Right lobe of liver (tissue), 6 donors: ENCODE results near the gene NRP2. TPM values are rescaled to one million over a fixed set of nuclear protein-coding genes. Genes with fewer than 3 reads are reported as not detected.

Source experiments
- ATAC-seq, 4 donors: fragments of 200-7000 bp; cut with Tn5 transposase; one replicate each; pipeline ENCODE4 v1.9.1; 2020; ENCODE audit warnings: mild to moderate bottlenecking in 4 of 4, moderate library complexity in 4 of 4
- DNase-seq, 3 donors: peaks; one replicate each; pipeline ENCODE4 v3.0.0-alpha.2; 2020
- H3K27ac ChIP-seq, 3 donors: fragments of 200-600 bp; one replicate each; pipeline ENCODE4 v1.8.0; 2022
- H3K27me3 ChIP-seq, 2 donors: fragments of 200-600 bp; one replicate each; pipeline ENCODE4 v1.8.0; 2022
- H3K36me3 ChIP-seq, 4 donors: fragments of 200-600 bp; sonication (generic) in 1 of 4; one replicate each; pipeline versions ENCODE4 v1.5.1 to v1.8.0; 2017 to 2022; ENCODE audit warnings: control low read depth in 1 of 4
- H3K4me1 ChIP-seq, 4 donors: fragments of 200-600 bp; sonication (generic) in 1 of 4; one replicate each; pipeline versions ENCODE4 v1.5.1 to v1.8.0; 2017 to 2022; ENCODE audit warnings: control low read depth in 1 of 4
- H3K4me3 ChIP-seq, 3 donors: fragments of 200-600 bp; one replicate each; pipeline ENCODE4 v1.8.0; 2022
- H3K9me3 ChIP-seq, 4 donors: fragments of 200-600 bp; sonication (generic) in 1 of 4; one replicate each; pipeline versions ENCODE4 v1.5.1 to v1.8.0; 2017 to 2022; ENCODE audit warnings: control low read depth in 1 of 4
- POLR2A ChIP-seq: fragments of 450-650 bp; IDR thresholded peaks from one replicate; pipeline ENCODE4 v1.6.1; 2017; ENCODE audit warnings: antibody characterized with exemption, mild to moderate bottlenecking
- WGBS: methylation state at CpG from one replicate; pipeline ENCODE4 v1.1.6; 2018; ENCODE audit warnings: low coverage, low lambda C conversion rate; ENCODE audit not compliant: insufficient coverage; ENCODE audit errors: missing lambda C conversion rate; 5-methylcytosine and 5-hydroxymethylcytosine counted together
- intact Hi-C, 2 donors: fragments of 100-400 bp; cut with DNase I; formaldehyde crosslinking; loops; one replicate each; pipeline versions ENCODE4 v1.11.2 to v1.14.1; 2022
- total RNA-seq, 6 experiments: library from RNA; depleted of rRNA in 2 of 6; stranded (reverse); fragments of >200 nt in 2 of 6; fragmentation: NEBNext Ultra II Directional in 3 of 6; extraction: Animal tissue kit (Norgen Biotek cat#: 25700) in 3 of 6; gene quantifications; one replicate each; pipeline versions ENCODE4 v1.1.0 to v1.2.4, GENCODE V29; 2016 to 2023
- TF ChIP-seq, protein P1 (sequence below), 4 donors: fragments of 200-600 bp in 3 of 4; fragments of 450-650 bp in 1 of 4; IDR thresholded peaks; one replicate each; pipeline versions ENCODE4 v1.5.1 to v1.8.0; 2016 to 2022; ENCODE audit warnings: antibody characterized with exemption in 4 of 4, mild to moderate bottlenecking in 2 of 4
- donor health status: DM: no; HTN: yes; CAD: no.
- donor health status: DM: no; HTN: no; CAD: no.
- donor health status: DM: no; HTN: no; CAD: no.
- donor health status: DM: no; HTN: yes; CAD: no.
- donor health status: DM: no; HTN: yes; CAD: no.

NRP2 gene
- total RNA-seq, 6 experiments from 2014 or later = 5.5 to 23.7 (median 8.6) TPM

DNA sequence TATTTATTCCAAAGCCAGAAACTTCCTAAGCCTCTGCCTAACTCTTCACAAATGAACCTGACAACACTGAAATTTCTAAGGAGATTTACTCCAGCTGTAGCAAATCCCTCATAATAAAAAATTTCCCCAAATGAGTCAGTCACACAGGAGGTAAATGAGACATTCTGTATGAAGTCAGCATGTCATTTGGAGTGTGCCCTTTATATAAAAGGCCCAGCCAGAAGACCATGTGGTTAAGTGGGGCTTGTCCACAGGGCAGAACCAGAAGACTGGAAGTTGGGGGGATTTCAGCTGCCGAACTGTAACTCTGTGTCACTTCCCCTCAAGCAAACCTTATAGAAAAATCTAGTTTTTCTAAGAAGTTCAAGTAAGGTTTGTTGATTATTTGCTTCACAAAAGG is 30.2 kb downstream of the NRP2 start:
- H3K27ac ChIP-seq = no peak overlapping the region
- 0% methylated on average over 1 of the region's 1 CpG for WGBS
- no peak overlapping the region for H3K4me3 ChIP-seq
- intact Hi-C loops = no loop called here
- no peaks in the 10 kb centered on the region for H3K36me3 ChIP-seq
- no peaks in the 10 kb centered on the region for H3K9me3 ChIP-seq
- no peak for TF ChIP-seq POLR2A
- TF ChIP-seq, protein P1, sequence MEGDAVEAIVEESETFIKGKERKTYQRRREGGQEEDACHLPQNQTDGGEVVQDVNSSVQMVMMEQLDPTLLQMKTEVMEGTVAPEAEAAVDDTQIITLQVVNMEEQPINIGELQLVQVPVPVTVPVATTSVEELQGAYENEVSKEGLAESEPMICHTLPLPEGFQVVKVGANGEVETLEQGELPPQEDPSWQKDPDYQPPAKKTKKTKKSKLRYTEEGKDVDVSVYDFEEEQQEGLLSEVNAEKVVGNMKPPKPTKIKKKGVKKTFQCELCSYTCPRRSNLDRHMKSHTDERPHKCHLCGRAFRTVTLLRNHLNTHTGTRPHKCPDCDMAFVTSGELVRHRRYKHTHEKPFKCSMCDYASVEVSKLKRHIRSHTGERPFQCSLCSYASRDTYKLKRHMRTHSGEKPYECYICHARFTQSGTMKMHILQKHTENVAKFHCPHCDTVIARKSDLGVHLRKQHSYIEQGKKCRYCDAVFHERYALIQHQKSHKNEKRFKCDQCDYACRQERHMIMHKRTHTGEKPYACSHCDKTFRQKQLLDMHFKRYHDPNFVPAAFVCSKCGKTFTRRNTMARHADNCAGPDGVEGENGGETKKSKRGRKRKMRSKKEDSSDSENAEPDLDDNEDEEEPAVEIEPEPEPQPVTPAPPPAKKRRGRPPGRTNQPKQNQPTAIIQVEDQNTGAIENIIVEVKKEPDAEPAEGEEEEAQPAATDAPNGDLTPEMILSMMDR (IDR thresholded peaks at IDR 0.05) = no peak
- ATAC-seq (peak in 2 of 4 donors; percentile 16 to 18), DNase-seq (no peak)
- H3K4me1 ChIP-seq = no peaks in the 10 kb centered on the region
- H3K27me3 ChIP-seq = no peaks in the 10 kb centered on the region

GRCh38 chr2:205713086-205713485 is 30.8 kb downstream of the NRP2 start:
- no peak overlapping the region for H3K4me3 ChIP-seq
- no peak overlapping the region for H3K27ac ChIP-seq
- H3K36me3 ChIP-seq = no peaks in the 10 kb centered on the region
- intact Hi-C loops = no loop called here
- H3K4me1 ChIP-seq = no peaks in the 10 kb centered on the region
- TF ChIP-seq POLR2A = no peak
- TF ChIP-seq, protein P1 (IDR thresholded peaks at IDR 0.05) = no peak
- no peak for DNase-seq
- H3K27me3 ChIP-seq = no peaks in the 10 kb centered on the region
- no peak for ATAC-seq
- 6% methylated on average over 1 of the region's 1 CpG for WGBS
- no peaks in the 10 kb centered on the region for H3K9me3 ChIP-seq

- WGBS = 65% methylated on average over 5 of the region's 5 CpGs
- Histone ChIP-seq H3K4me1 (no peaks in the 10 kb centered on the region), H3K4me3 (no peak overlapping the region), H3K36me3 (no peaks in the 10 kb centered on the region), H3K27ac (peak overlapping the region; percentile 10 to 47 (median 13)), H3K27me3 (no peaks in the 10 kb centered on the region), H3K9me3 (no peaks in the 10 kb centered on the region)
- ATAC-seq = peak; percentile 20 to 50 (median 33)
- no peak for DNase-seq
- intact Hi-C loops = no loop called here
- no peak for TF ChIP-seq POLR2A
- TF ChIP-seq, protein P1 (IDR thresholded peaks at IDR 0.05) = no peak
Observed at GRCh38 chr2:205714058-205714776, 31.9 kb downstream of the NRP2 start.

DNA sequence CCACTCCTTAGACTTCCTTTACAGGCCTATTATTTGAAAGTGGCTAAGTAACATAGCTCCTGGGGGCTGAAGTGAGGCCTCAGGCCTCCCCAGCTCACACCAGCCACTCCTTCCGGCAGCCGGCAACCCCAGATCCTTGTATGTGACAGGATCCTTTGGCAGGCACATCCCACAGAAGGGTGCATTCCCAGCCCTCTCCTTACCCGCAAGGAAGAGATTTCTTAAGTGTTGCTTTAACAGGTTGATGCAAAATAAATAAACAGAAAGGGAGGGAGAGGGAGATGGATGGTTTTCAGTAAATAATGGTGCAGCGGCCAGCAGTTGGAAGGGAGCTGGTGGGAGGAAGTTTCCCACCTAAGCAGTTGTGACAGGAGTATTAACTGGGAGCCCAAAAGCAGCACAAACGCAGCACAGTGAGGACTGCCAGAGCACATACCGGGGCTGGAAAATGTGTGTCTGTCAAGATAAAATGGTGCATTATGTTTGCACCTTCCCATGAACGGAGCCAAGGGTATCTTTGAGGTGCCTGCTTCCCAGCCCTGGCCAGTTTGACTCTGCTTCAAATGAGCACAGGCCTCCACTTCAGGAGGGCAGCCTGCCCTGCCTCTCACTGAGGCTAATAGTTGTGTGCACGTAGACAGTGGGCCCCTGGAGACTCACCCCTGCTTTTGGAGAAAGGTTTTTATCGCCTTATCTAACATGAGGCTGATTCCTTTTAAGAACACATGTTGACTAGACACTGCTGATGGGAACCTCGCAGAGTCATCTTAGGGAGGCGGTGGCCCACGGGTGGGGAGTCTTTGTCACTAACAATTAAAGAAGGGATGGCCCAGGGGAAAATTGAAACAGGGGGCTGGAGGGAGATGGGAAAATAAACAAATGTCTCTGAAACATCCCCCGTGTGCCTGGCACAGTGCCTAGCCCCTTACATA is 32.8 kb downstream of the NRP2 start:
- WGBS = 81% methylated on average over 11 of the region's 13 CpGs
- peak overlapping the region; percentile 10 to 47 (median 13) for H3K27ac ChIP-seq
- H3K36me3 ChIP-seq = no peaks in the 10 kb centered on the region
- no peak overlapping the region for H3K4me3 ChIP-seq
- H3K4me1 ChIP-seq = no peaks in the 10 kb centered on the region
- H3K27me3 ChIP-seq = no peaks in the 10 kb centered on the region
- intact Hi-C loops = no loop called here
- no peak for TF ChIP-seq POLR2A
- TF ChIP-seq, protein P1 (IDR thresholded peaks at IDR 0.05) = no peak
- no peaks in the 10 kb centered on the region for H3K9me3 ChIP-seq
- ATAC-seq (peak in 1 of 4 donors; percentile 7), DNase-seq (no peak)
